Naive thymus-derived CD4-positive, alpha-beta T cell (primary cell): Measurements from ENCODE around the gene TMEM72. TPM values are rescaled to one million over a fixed set of nuclear protein-coding genes. Genes with fewer than 3 reads are reported as not detected.

ENCODE experiments used
- ATAC-seq: fragments of 150-1000 bp; cut with Tn5 transposase; 2 replicates; pipeline ENCODE4 v1.10.0; 2021; ENCODE audit warnings: mild to moderate bottlenecking, moderate library complexity
- CTCF ChIA-PET: fragments of 350-600 bp; sonication (Branson Sonifier 250); formaldehyde crosslinking; loops from one replicate; lab custom pipeline; 2021; ENCODE audit warnings: antibody characterized with exemption; lab: Charles Lee
- POLR2A ChIA-PET: fragments of 350-600 bp; sonication (Branson Sonifier 250); formaldehyde crosslinking; loops from one replicate; lab custom pipeline; 2021; ENCODE audit warnings: antibody characterized with exemption, inconsistent platforms; lab: Charles Lee
- DNase-seq, 9 donors: peaks; one replicate each; pipeline versions ENCODE4 v3.0.0 to v3.0.0-alpha.2; 2020 to 2022; ENCODE audit warnings: mixed read lengths in 1 of 9
- H3K27ac ChIP-seq: one replicate; pipeline ENCODE4 v1.7.0; 2013; ENCODE audit warnings: mild to moderate bottlenecking, low read depth, low read length, moderate library complexity
- H3K27me3 ChIP-seq, 2 donors: one replicate each; pipeline ENCODE4 v1.7.0; 2013; ENCODE audit warnings: low read length in 2 of 2, mild to moderate bottlenecking in 2 of 2, moderate library complexity in 2 of 2; ENCODE audit not compliant: control insufficient read depth in 2 of 2, insufficient read depth in 2 of 2
- H3K36me3 ChIP-seq, 3 experiments: 1 replicate in 2 of 3; 2 replicates in 1 of 3; pipeline ENCODE4 v1.7.0; 2013; ENCODE audit warnings: low read length in 3 of 3, mild to moderate bottlenecking in 3 of 3, moderate library complexity in 1 of 3; ENCODE audit not compliant: insufficient read depth in 3 of 3, control insufficient read depth in 2 of 3
- H3K4me1 ChIP-seq, 2 donors: one replicate each; pipeline ENCODE4 v1.7.0; 2013; ENCODE audit warnings: low read length in 2 of 2, mild to moderate bottlenecking in 2 of 2, moderate library complexity in 1 of 2; ENCODE audit not compliant: control insufficient read depth in 2 of 2, insufficient read depth in 2 of 2
- H3K4me3 ChIP-seq: 2 replicates; pipeline ENCODE4 v1.7.0; 2013; ENCODE audit warnings: mild to moderate bottlenecking, low read length
- H3K9me3 ChIP-seq, 3 experiments: 1 replicate in 2 of 3; 2 replicates in 1 of 3; pipeline ENCODE4 v1.7.0; 2013; ENCODE audit warnings: low read length in 3 of 3; ENCODE audit not compliant: control insufficient read depth in 2 of 3
- H3K27ac Mint-ChIP-seq, 9 donors: one replicate each; pipeline ENCODE4 v1.8.0; 2020 to 2022; ENCODE audit warnings: mixed read lengths in 9 of 9, mild to moderate bottlenecking in 8 of 9, moderate library complexity in 5 of 9, inconsistent platforms in 2 of 9
- H3K27me3 Mint-ChIP-seq, 5 donors: one replicate each; pipeline ENCODE4 v1.8.0; 2021 to 2022; ENCODE audit warnings: mixed read lengths in 5 of 5, mild to moderate bottlenecking in 1 of 5
- H3K36me3 Mint-ChIP-seq, 5 donors: one replicate each; pipeline ENCODE4 v1.8.0; 2020 to 2022; ENCODE audit warnings: mixed read lengths in 5 of 5, mild to moderate bottlenecking in 3 of 5, inconsistent platforms in 1 of 5
- H3K4me1 Mint-ChIP-seq, 7 donors: one replicate each; pipeline ENCODE4 v1.8.0; 2020 to 2022; ENCODE audit warnings: mixed read lengths in 7 of 7, mild to moderate bottlenecking in 3 of 7, inconsistent platforms in 1 of 7
- H3K4me3 Mint-ChIP-seq, 10 donors: one replicate each; pipeline ENCODE4 v1.8.0; 2020 to 2022; ENCODE audit warnings: mild to moderate bottlenecking in 10 of 10, mixed read lengths in 10 of 10, moderate library complexity in 6 of 10, inconsistent platforms in 2 of 10
- H3K9me3 Mint-ChIP-seq, 11 donors: one replicate each; pipeline ENCODE4 v1.8.0; 2020 to 2022; ENCODE audit warnings: mixed read lengths in 11 of 11, mild to moderate bottlenecking in 4 of 11, inconsistent platforms in 1 of 11, moderate library complexity in 1 of 11
- intact Hi-C, 2 donors: fragments of 100-400 bp; cut with micrococcal nuclease; formaldehyde crosslinking; loops; one replicate each; pipeline ENCODE4 v1.15.1; 2023
- polyA plus RNA-seq, 2 donors: library from polyadenylated mRNA; unstranded; fragments of 300-500 nt; fragmentation: Illumina TruSeq; gene quantifications; one replicate each; pipeline ENCODE4 v1.2.3, GENCODE V29; 2021
- total RNA-seq, 6 experiments: library from RNA in 5 of 6; stranded (reverse) in 5 of 6; gene quantifications; 1 replicate in 5 of 6; 2 replicates in 1 of 6; pipeline ENCODE4 v1.2.3 and lab custom pipeline; 2021 to 2026

The TMEM72 gene
- total and polyA plus RNA-seq, 7 experiments from 2014 or later = not detected

DNA sequence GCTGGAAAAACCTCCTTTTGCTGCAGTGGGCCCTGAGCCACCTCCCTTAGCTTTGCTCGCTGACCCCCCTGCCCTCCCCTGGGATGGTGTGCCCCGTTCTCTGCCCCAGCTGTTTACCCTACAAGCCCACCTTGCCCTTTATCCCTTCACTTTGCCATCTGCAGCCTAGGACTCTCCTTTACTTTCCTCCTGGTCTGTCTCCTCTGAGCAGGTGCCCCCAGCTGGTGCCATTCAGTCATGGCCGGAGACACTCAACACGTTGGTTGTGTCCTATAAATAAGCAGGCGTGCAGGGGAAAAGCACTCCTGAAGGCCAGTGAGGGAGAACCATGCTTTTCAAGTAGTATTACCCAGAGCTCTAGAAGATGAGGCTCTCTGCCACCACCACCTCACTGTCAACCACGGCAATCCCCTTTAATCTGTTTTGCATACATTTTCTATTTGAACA lies 54.5 kb downstream of the TMEM72 start:
- peak in 1 of 9 donors; percentile 20 for DNase-seq
- no peak overlapping the region for H3K27ac Mint-ChIP-seq
- no peak overlapping the region for H3K27ac ChIP-seq
- peaks cover 16 to 54% (median 27%) of the 10 kb centered on the region in 7 donors for H3K4me1 Mint-ChIP-seq
- H3K9me3 Mint-ChIP-seq = peaks cover 0 to 2% (median 0%) of the 10 kb centered on the region in 11 donors
- H3K4me3 ChIP-seq = no peak overlapping the region
- H3K36me3 ChIP-seq = no peaks in the 10 kb centered on the region
- CTCF ChIA-PET = no interaction called here
- POLR2A ChIA-PET = no interaction called here
- H3K27me3 ChIP-seq = no peaks in the 10 kb centered on the region
- no peak overlapping the region for H3K4me3 Mint-ChIP-seq
- H3K27me3 Mint-ChIP-seq = no peaks in the 10 kb centered on the region
- peaks cover 13 to 29% of the 10 kb centered on the region in 2 donors for H3K4me1 ChIP-seq
- H3K9me3 ChIP-seq = no peaks in the 10 kb centered on the region
- H3K36me3 Mint-ChIP-seq = peaks cover 0 to 3% (median 0%) of the 10 kb centered on the region in 5 donors
- intact Hi-C loops = no loop called here
- ATAC-seq = no peak

DNA sequence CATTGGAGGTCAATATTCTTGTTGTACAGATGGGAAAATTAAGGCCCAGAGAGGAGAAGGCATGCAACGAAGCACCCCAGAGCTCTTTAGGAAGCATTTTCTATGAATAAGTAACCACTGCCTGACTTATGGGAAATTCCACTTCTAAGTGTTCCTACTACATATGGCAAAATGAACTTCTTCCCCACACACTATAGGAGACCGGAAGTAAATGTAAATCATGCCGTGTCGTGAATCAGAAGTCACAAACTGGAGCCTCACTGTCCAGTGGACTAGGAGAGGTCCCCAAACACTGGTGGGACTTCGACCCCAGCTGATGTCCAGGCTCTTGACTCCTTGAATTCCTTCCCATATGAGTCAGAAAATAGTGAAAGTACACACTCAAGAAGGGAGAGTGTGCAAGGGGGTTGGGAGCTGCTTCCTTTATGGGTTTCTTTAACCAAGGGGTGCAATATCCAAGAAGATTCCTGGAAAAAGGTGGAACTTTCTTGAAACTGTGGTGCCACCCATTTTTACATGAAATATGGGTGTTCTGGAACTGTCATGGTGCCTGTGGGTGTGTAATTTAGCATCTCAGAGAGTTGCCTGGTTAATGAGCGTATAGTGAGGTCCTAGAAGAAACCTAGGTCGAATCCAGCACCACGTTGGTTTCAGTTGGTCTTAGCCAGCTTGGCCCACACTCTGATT lies 55.1 kb downstream of the TMEM72 start:
- Mint-ChIP-seq H3K4me3 (no peak overlapping the region), H3K27ac (no peak overlapping the region), H3K4me1 (peaks cover 16 to 48% (median 21%) of the 10 kb centered on the region in 7 donors), H3K9me3 (peaks cover 0 to 2% (median 0%) of the 10 kb centered on the region in 11 donors), H3K27me3 (no peaks in the 10 kb centered on the region), H3K36me3 (peaks cover 0 to 3% (median 0%) of the 10 kb centered on the region in 5 donors)
- Histone ChIP-seq H3K4me1 (peaks cover 13 to 29% of the 10 kb centered on the region in 2 donors), H3K9me3 (no peaks in the 10 kb centered on the region), H3K27ac (no peak overlapping the region), H3K36me3 (no peaks in the 10 kb centered on the region), H3K4me3 (no peak overlapping the region), H3K27me3 (no peaks in the 10 kb centered on the region)
- intact Hi-C loops = no loop called here
- ATAC-seq = no peak
- peak in 1 of 9 donors; percentile 8 for DNase-seq
- ChIA-PET CTCF (interaction anchor here (1.3 kb wide), 1 partner anchor 28 kb away, joined by 3 read pairs; no protein-coding TSS in a partner anchor), POLR2A (no interaction called here)

DNA sequence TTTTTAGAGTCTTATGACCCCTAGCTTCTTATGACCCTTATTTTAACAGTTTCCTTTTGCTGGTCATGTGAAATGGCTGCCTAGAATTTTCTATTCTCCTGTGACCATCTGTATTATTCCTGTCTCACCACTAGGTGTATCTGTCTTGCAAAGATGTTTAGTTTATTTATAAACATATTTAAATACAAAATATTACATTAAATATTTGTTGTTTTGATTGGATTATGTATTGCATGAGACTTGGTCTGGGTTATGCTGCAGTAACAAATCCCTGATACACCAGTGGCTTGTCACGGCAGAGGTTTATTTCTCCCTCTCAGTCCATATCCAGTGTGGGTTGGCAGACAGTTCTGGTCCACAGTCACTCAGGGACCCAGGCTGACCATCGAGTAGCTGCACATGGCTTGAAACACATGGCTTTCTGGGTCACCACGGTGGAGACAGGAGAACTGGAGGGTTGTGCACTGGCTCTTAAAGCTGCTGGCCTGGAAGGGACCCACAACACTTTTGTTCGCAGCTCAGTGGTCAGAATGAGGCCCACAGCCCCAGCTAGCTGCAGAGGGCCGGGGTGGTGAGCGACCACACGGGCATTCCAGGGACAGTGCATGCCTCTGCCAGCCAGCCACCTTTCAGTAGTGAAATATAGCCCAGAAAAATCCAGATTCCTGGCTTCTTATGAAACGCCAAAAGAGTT lies 55.8 kb downstream of the TMEM72 start:
- Histone ChIP-seq H3K4me1 (peaks cover 13 to 29% of the 10 kb centered on the region in 2 donors), H3K4me3 (no peak overlapping the region), H3K27ac (no peak overlapping the region), H3K36me3 (no peaks in the 10 kb centered on the region), H3K27me3 (no peaks in the 10 kb centered on the region), H3K9me3 (no peaks in the 10 kb centered on the region)
- Mint-ChIP-seq H3K9me3 (peaks cover 0 to 2% (median 0%) of the 10 kb centered on the region in 11 donors), H3K27me3 (no peaks in the 10 kb centered on the region), H3K4me1 (peaks cover 16 to 44% (median 21%) of the 10 kb centered on the region in 7 donors), H3K27ac (no peak overlapping the region), H3K36me3 (peaks cover 0 to 3% (median 0%) of the 10 kb centered on the region in 5 donors), H3K4me3 (peak overlapping the region in 1 of 10 donors; percentile 33)
- peak in 1 of 9 donors; percentile 13 for DNase-seq
- ChIA-PET POLR2A (interaction anchor here (1.1 kb wide), 1 partner anchor 8 kb away, joined by 4 read pairs; the partner anchor contains the start of gene RASSF4), CTCF (interaction anchor here (1.3 kb wide), 1 partner anchor 29 kb away, joined by 3 read pairs; no protein-coding TSS in a partner anchor)
- intact Hi-C loops = no loop called here
- ATAC-seq = no peak

DNA sequence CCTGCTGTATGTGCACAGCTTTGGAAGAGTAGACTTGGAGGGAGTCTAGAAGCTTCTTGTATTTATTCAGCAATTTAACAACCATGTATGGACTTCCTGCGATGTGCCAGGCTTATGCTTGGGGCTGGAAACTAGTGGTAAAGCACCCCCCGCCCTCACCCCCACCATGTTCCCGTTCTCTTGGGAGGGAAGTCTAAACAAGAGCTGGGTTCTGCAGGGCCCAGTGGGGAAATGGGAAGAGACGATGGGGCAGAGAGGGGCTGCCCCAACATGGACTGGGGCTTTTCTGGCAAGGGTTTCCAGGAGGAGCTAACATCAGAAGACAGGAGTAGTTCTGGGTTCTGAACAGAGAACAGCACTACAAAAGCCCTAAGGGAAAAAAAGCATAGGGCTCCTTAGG lies 56.5 kb downstream of the TMEM72 start:
- Mint-ChIP-seq H3K36me3 (peaks cover 0 to 3% (median 0%) of the 10 kb centered on the region in 5 donors), H3K27ac (peak overlapping the region in 2 of 9 donors; percentile 23 to 43), H3K4me3 (peak overlapping the region in 2 of 10 donors; percentile 17 to 67), H3K27me3 (no peaks in the 10 kb centered on the region), H3K9me3 (peaks cover 0 to 2% (median 0%) of the 10 kb centered on the region in 11 donors), H3K4me1 (peaks cover 16 to 39% (median 21%) of the 10 kb centered on the region in 7 donors)
- ChIA-PET POLR2A (interaction anchor here (1.1 kb wide), 1 partner anchor 9 kb away, joined by 4 read pairs; the partner anchor contains the start of gene RASSF4), CTCF (interaction anchor here (0.7 to 1.4 kb wide), 3 partner anchors 29 to 39 kb away, joined by 3 read pairs; no protein-coding TSS in a partner anchor)
- Histone ChIP-seq H3K27ac (no peak overlapping the region), H3K4me1 (peaks cover 13 to 29% of the 10 kb centered on the region in 2 donors), H3K4me3 (no peak overlapping the region), H3K9me3 (no peaks in the 10 kb centered on the region), H3K27me3 (no peaks in the 10 kb centered on the region), H3K36me3 (no peaks in the 10 kb centered on the region)
- no peak for ATAC-seq
- DNase-seq = no peak
- intact Hi-C loops = loop anchor here in 1 of 2 donors (1.0 kb wide), 1 partner anchor 8 kb away; the partner anchor contains the start of gene RASSF4

DNA sequence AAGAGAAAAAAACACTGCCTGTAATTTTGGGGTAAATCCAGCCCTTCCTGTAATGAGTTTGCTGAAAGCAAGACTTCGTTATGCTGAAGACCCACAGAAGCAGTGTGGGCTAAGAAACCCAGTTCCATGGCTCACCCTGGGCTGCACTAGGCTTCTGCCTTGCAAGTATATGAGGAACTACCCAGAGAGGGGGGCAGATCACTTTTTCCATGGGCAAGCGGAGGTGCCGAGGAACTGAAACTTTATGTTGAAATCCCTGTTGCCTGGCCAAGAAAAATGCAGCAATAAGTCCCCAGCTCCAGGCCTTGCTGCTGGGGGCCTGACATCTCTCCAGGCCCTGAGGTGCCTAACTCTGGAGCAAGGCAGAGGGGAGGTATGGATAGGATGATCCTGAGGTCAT lies 57.0 kb downstream of the TMEM72 start:
- H3K4me1 Mint-ChIP-seq = peaks cover 16 to 39% (median 21%) of the 10 kb centered on the region in 7 donors
- Histone ChIP-seq H3K4me3 (no peak overlapping the region), H3K9me3 (no peaks in the 10 kb centered on the region), H3K27me3 (no peaks in the 10 kb centered on the region), H3K36me3 (no peaks in the 10 kb centered on the region), H3K4me1 (peaks cover 13 to 29% of the 10 kb centered on the region in 2 donors), H3K27ac (no peak overlapping the region)
- ChIA-PET POLR2A (interaction anchor here (0.6 to 1.1 kb wide), 2 partner anchors 9 to 757 kb away, joined by 3 to 4 read pairs; partner anchors contain the start of gene RASSF4), CTCF (interaction anchor here (0.7 to 1.4 kb wide), 3 partner anchors 34 to 108 kb away, joined by 3 read pairs; no protein-coding TSS in a partner anchor)
- H3K9me3 Mint-ChIP-seq = peaks cover 0 to 2% (median 0%) of the 10 kb centered on the region in 11 donors
- DNase-seq (no peak), ATAC-seq (peak; percentile 77)
- H3K27ac Mint-ChIP-seq = peak overlapping the region in 3 of 9 donors; percentile 23 to 51 (median 43)
- H3K27me3 Mint-ChIP-seq = no peaks in the 10 kb centered on the region
- intact Hi-C loops = loop anchor here in 1 of 2 donors (1.0 kb wide), 1 partner anchor 9 kb away; the partner anchor contains the start of gene RASSF4
- peak overlapping the region in 6 of 10 donors; percentile 10 to 67 (median 18) for H3K4me3 Mint-ChIP-seq
- peaks cover 0 to 3% (median 0%) of the 10 kb centered on the region in 5 donors for H3K36me3 Mint-ChIP-seq
